ENCODE results near the gene POC1A. TPM values are rescaled to one million over a fixed set of nuclear protein-coding genes. Genes with fewer than 3 reads are reported as not detected.

The POC1A gene
- total and polyA plus RNA-seq, 12 donors: 0.44 to 3.5 (median 1.1) TPM

- intact Hi-C loops (cut with DNase I): no loop called here
- ATAC-seq (no peak), DNase-seq (no peak)
- Histone ChIP-seq H3K9me3 (no peaks in the 10 kb centered on the region), H3K4me1 (peaks cover 0 to 3% (median 0%) of the 10 kb centered on the region in 9 donors), H3K36me3 (no peaks in the 10 kb centered on the region), H3K27ac (no peak overlapping the region), H3K4me3 (no peak overlapping the region), H3K27me3 (no peaks in the 10 kb centered on the region)
- WGBS, 2 donors: 88 to 92% methylated on average over 8 of the region's 8 CpGs
- no peak for TF ChIP-seq CTCF (IDR thresholded peaks at IDR 0.05)
Measured at GRCh38 chr3:52176180-52176752, 22.0 kb upstream of the POC1A start.

GRCh38 chr3:52175416-52176179 lies 21.4 kb upstream of the POC1A start:
- intact Hi-C loops (cut with DNase I): no loop called here
- no peak for TF ChIP-seq CTCF (IDR thresholded peaks at IDR 0.05)
- DNase-seq: no peak
- no peaks in the 10 kb centered on the region for H3K9me3 ChIP-seq
- no peaks in the 10 kb centered on the region for H3K27me3 ChIP-seq
- WGBS, 2 donors: 90 to 91% methylated on average over 14 of the region's 14 CpGs
- no peak for ATAC-seq
- H3K4me1 ChIP-seq: no peaks in the 10 kb centered on the region
- no peaks in the 10 kb centered on the region for H3K36me3 ChIP-seq
- H3K4me3 ChIP-seq: no peak overlapping the region
- no peak overlapping the region for H3K27ac ChIP-seq

GRCh38 chr3:52174896-52175295 lies 20.7 kb upstream of the POC1A start:
- H3K36me3 ChIP-seq: no peaks in the 10 kb centered on the region
- ATAC-seq (no peak), DNase-seq (no peak)
- intact Hi-C loops (cut with DNase I): no loop called here
- H3K4me3 ChIP-seq: no peak overlapping the region
- TF ChIP-seq CTCF (IDR thresholded peaks at IDR 0.05): no peak
- no peaks in the 10 kb centered on the region for H3K4me1 ChIP-seq
- 86 to 90% methylated on average over 9 of the region's 9 CpGs for WGBS, 2 donors
- H3K27ac ChIP-seq: no peak overlapping the region
- H3K9me3 ChIP-seq: no peaks in the 10 kb centered on the region
- no peaks in the 10 kb centered on the region for H3K27me3 ChIP-seq

- intact Hi-C loops (cut with DNase I): no loop called here
- no peaks in the 10 kb centered on the region for H3K27me3 ChIP-seq
- H3K9me3 ChIP-seq: no peaks in the 10 kb centered on the region
- no peak for TF ChIP-seq CTCF (IDR thresholded peaks at IDR 0.05)
- ATAC-seq (no peak), DNase-seq (no peak)
- H3K4me1 ChIP-seq: no peaks in the 10 kb centered on the region
- H3K36me3 ChIP-seq: no peaks in the 10 kb centered on the region
- WGBS, 2 donors: 95 to 96% methylated on average over 1 of the region's 1 CpG
- H3K4me3 ChIP-seq: no peak overlapping the region
- no peak overlapping the region for H3K27ac ChIP-seq
Measured at GRCh38 chr3:52173101-52173500, 18.9 kb upstream of the POC1A start.
